ENCODE data around the gene USP20. TPM values are rescaled to one million over a fixed set of nuclear protein-coding genes. Genes with fewer than 3 reads are reported as not detected.

USP20 gene
- total and polyA plus RNA-seq, 4 experiments from 2014 or later, result 36.5 to 132 (median 89.6) TPM

Small RNA genes within 50 kb of the gene (microRNA-seq; reads per million reads assigned to microRNA genes)
- gene MIR6855 (ENCODE audit: borderline microRNAs expressed, borderline number of aligned reads, borderline replicate concordance), result not detected

Other genes starting within 250 kb of the USP20 start
- not detected for gene C9orf50, start 214.4 kb upstream of the USP20 start, total RNA-seq
- gene C9orf50, start 214.4 kb upstream of the USP20 start, polyA plus RNA-seq, result not detected
- 10 to 100 TPM; 45.0 to 45.3 TPM for gene NTMT1, start 209.3 kb upstream of the USP20 start, total RNA-seq
- gene NTMT1, start 209.3 kb upstream of the USP20 start, polyA plus RNA-seq, result 10 to 100 TPM; 48.4 to 55.1 TPM
- 10 to 100 TPM; 33.0 to 33.1 TPM for gene ASB6, start 193.3 kb upstream of the USP20 start, total RNA-seq
- gene ASB6, start 193.3 kb upstream of the USP20 start, polyA plus RNA-seq, result 10 to 100 TPM; 17.3 to 29.7 TPM
- not detected for gene PRRX2, start 169.8 kb upstream of the USP20 start, total RNA-seq
- gene PRRX2, start 169.8 kb upstream of the USP20 start, polyA plus RNA-seq, result not detected
- not detected for gene PTGES, start 82.4 kb upstream of the USP20 start, total RNA-seq
- gene PTGES, start 82.4 kb upstream of the USP20 start, polyA plus RNA-seq, result not detected
- 10 to 100 TPM; 29.5 to 33.0 TPM for gene TOR1B, start 32.3 kb upstream of the USP20 start, total RNA-seq
- gene TOR1B, start 32.3 kb upstream of the USP20 start, polyA plus RNA-seq, result 10 to 100 TPM; 17.5 to 24.4 TPM
- gene TOR1A, start 11.3 kb upstream of the USP20 start, total RNA-seq, result 10 to 100 TPM; 39.8 to 41.9 TPM
- gene TOR1A, start 11.3 kb upstream of the USP20 start, polyA plus RNA-seq, result 10 to 100 TPM; 66.3 to 82.5 TPM
- 10 to 100 TPM; 95.5 to 96.9 TPM for gene C9orf78, start 183 bp upstream of the USP20 start, total RNA-seq
- gene C9orf78, start 183 bp upstream of the USP20 start, polyA plus RNA-seq, result 100 to 1,000 TPM; 204 to 206 TPM
- 100 to 1,000 TPM; 197 to 202 TPM for gene FNBP1, start 207.7 kb downstream of the USP20 start, total RNA-seq
- gene FNBP1, start 207.7 kb downstream of the USP20 start, polyA plus RNA-seq, result 100 to 1,000 TPM; 143 to 165 TPM
- gene GPR107, start 218.4 kb downstream of the USP20 start, total RNA-seq, result 10 to 100 TPM; 23.8 to 24.4 TPM
- gene GPR107, start 218.4 kb downstream of the USP20 start, polyA plus RNA-seq, result 1 to 10 TPM; 2.2 to 3.3 TPM

All from CD4-positive, alpha-beta memory T cell (primary cell).